Gastroesophageal sphincter (tissue), 3 donors: ENCODE data around the gene DOK1.

Experiments used
- EP300 ChIP-seq: sonication (generic); formaldehyde crosslinking; IDR thresholded peaks from one replicate; pipeline ENCODE4 v1.6.1; 2017; ENCODE audit warnings: antibody characterized with exemption, mild to moderate bottlenecking
- TF ChIP-seq, protein P1 (sequence below), 4 experiments: fragments of 200-600 bp in 2 of 4; fragments of 450-650 bp in 2 of 4; sonication (generic) in 1 of 4; IDR thresholded peaks; one replicate each; pipeline ENCODE4 v1.5.1; 2017 to 2019; ENCODE audit warnings: antibody characterized with exemption in 4 of 4, mild to moderate bottlenecking in 2 of 4, moderate library complexity in 2 of 4

DNA sequence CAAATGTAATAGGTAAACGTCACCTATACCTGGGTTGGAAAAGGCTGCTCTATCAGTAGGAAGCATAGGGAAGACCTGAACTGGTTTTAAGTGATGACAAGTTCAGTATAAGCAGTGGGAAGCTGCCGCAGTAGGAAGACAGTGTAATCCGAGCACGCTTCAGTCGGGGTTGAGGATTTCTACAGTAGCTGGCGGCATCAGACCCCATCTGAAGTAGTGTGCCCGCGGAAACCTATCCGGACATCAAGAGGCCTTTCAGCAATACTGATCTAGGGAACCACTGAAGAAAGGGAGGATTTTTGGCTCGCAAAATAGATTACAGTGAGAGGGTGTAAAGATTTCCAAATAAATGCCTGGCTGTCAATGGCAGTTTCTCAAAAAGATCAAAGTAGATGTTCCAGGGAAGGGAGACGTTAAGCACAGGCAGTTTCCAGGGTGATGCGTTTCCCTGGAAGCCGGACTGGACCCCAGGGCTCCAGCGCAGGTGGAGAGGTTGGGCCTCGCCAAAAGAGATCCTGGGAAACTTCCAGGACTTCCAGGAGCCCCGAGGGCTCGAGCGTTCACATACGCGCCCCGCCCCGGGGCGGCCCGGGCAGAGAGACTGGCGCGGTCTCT, 6.1 kb upstream of the DOK1 start:
- TF ChIP-seq, protein P1, sequence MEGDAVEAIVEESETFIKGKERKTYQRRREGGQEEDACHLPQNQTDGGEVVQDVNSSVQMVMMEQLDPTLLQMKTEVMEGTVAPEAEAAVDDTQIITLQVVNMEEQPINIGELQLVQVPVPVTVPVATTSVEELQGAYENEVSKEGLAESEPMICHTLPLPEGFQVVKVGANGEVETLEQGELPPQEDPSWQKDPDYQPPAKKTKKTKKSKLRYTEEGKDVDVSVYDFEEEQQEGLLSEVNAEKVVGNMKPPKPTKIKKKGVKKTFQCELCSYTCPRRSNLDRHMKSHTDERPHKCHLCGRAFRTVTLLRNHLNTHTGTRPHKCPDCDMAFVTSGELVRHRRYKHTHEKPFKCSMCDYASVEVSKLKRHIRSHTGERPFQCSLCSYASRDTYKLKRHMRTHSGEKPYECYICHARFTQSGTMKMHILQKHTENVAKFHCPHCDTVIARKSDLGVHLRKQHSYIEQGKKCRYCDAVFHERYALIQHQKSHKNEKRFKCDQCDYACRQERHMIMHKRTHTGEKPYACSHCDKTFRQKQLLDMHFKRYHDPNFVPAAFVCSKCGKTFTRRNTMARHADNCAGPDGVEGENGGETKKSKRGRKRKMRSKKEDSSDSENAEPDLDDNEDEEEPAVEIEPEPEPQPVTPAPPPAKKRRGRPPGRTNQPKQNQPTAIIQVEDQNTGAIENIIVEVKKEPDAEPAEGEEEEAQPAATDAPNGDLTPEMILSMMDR (IDR thresholded peaks at IDR 0.05) = no peak
- TF ChIP-seq EP300 = no peak
